Kidney tubule cell (primary cell): Measurements from ENCODE around the gene RASGRP3.
A peak's percentile ranks its signal among the peaks of the same experiment; 100 is the strongest.

Experiments used
- DNase-seq: peaks from one replicate; pipeline ENCODE4 v3.0.0-alpha.2; 2018; ENCODE audit warnings: low spot score

RASGRP3 gene

GRCh38 chr2:33492399-33493134 is 16.1 kb downstream of the RASGRP3 start:
- DNase-seq, result no peak

GRCh38 chr2:33494155-33494779 is 17.8 kb downstream of the RASGRP3 start:
- DNase-seq, result peak; percentile 86

GRCh38 chr2:33494877-33495641 is 18.6 kb downstream of the RASGRP3 start:
- peak; percentile 42 for DNase-seq

GRCh38 chr2:33495683-33496082 is 19.2 kb downstream of the RASGRP3 start:
- DNase-seq, result no peak

- no peak for DNase-seq
Measured at GRCh38 chr2:33496150-33496549, 19.7 kb downstream of the RASGRP3 start.

- no peak for DNase-seq
Measured at GRCh38 chr2:33496726-33497125, 20.3 kb downstream of the RASGRP3 start.

GRCh38 chr2:33497221-33497650 is 20.8 kb downstream of the RASGRP3 start:
- no peak for DNase-seq

GRCh38 chr2:33498291-33498956 is 22.0 kb downstream of the RASGRP3 start:
- no peak for DNase-seq

GRCh38 chr2:33500177-33500576 is 23.7 kb downstream of the RASGRP3 start:
- no peak for DNase-seq

GRCh38 chr2:33502025-33502424 is 25.6 kb downstream of the RASGRP3 start:
- DNase-seq, result no peak

- DNase-seq, result no peak
Measured at GRCh38 chr2:33503002-33503401, 26.6 kb downstream of the RASGRP3 start.

GRCh38 chr2:33505966-33506365 is 29.5 kb downstream of the RASGRP3 start:
- DNase-seq, result no peak

- DNase-seq, result no peak
Measured at GRCh38 chr2:33509908-33510585, 33.6 kb downstream of the RASGRP3 start.

GRCh38 chr2:33510586-33510968 is 34.1 kb downstream of the RASGRP3 start:
- DNase-seq, result peak; percentile 5

GRCh38 chr2:33511141-33511540 is 34.7 kb downstream of the RASGRP3 start:
- no peak for DNase-seq

GRCh38 chr2:33512112-33512511 is 35.7 kb downstream of the RASGRP3 start:
- no peak for DNase-seq

GRCh38 chr2:33513480-33513879 is 37.0 kb downstream of the RASGRP3 start:
- no peak for DNase-seq

GRCh38 chr2:33516456-33516995 is 40.1 kb downstream of the RASGRP3 start:
- DNase-seq, result no peak

- no peak for DNase-seq
Measured at GRCh38 chr2:33518200-33518599, 41.8 kb downstream of the RASGRP3 start.

GRCh38 chr2:33518929-33519328 is 42.5 kb downstream of the RASGRP3 start:
- peak; percentile 14 for DNase-seq

- no peak for DNase-seq
Measured at GRCh38 chr2:33521791-33522281, 45.4 kb downstream of the RASGRP3 start.
